HUDEP-2 (cell line): Measurements from ENCODE around the gene COG4.
"Not testable (repeated sequence)": the region's sequence is repeated elsewhere in the genome, so short reads cannot be mapped to it uniquely, and the experiment has no call there.

Source experiments
- DNase-seq, 76 experiments: peaks; one replicate each; lab custom pipeline; 2025; ENCODE audit not compliant: unreplicated experiment in 76 of 76; lab: John Stamatoyannopoulos, UW

COG4 gene

DNA sequence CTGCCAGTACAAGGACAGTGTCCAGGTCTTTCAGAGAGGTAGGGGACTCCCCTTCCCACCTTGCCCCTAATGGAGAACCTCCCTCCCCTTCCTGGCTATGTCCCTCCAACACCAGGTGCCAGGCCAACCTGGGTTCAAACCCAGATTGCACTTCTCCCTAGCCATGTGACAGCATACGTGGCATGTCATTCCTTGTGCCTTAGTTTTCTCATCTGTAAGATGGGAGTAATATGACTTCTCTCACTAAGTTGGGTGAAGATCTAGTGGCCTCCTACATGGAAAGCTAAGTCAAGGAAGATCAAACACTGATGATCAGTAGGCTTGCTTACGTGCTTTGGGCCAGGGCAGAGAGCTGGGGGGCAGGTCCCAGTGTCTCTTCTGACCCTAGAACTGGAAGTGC lies 60.1 kb downstream of the COG4 start:
- DNase-seq, result no peak

DNA sequence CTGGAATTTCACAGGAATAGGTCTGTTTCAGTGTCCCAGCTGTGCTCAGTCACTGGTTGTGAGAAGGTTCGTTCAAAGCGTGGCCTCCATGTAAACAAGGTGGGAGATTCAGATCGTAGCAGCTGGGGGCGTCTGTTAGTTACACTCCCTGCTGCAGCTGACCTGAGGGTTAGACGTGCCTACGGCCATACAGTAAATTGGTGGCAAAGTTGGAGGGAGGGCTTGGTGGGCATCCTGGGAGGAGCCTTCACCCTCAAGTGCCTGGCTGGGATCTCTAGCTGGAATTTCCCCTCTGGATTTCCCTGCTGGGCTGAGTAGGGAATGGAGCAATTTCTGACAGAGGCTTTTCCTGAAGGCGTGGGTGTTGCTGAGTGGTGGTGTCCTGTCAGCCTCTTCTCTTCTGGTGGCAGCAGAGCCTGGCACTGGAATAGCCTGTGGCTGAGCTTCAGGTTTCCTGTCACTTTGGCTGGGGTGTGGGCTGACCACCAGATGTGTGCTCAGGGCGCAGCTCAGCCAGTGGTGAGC lies 62.6 kb downstream of the COG4 start:
- DNase-seq, result no peak

GRCh38 chr16:70457446-70458166 lies 65.7 kb downstream of the COG4 start:
- no peak for DNase-seq

DNA sequence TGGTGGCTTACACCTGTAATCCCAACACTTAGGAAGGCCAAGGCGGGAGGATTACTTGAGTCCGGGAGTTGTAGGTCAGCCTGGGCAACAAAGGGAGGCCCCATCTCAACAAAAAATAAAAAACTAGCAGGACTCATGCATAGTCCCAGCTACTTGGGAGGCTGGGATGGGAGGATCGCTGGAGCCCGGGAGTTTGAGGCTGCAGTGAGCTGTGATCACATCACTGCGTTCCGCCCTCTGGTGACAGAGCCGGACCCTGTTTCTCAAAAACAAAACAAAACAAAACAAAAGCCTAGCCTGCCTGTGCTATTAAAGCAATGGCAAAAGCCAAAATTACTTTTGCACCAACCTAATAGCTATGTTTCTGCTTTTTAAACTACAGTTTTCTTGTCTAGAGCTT lies 67.4 kb downstream of the COG4 start:
- peak in 7 of 76 experiments; percentile 6 to 21 (median 12) for DNase-seq

DNA sequence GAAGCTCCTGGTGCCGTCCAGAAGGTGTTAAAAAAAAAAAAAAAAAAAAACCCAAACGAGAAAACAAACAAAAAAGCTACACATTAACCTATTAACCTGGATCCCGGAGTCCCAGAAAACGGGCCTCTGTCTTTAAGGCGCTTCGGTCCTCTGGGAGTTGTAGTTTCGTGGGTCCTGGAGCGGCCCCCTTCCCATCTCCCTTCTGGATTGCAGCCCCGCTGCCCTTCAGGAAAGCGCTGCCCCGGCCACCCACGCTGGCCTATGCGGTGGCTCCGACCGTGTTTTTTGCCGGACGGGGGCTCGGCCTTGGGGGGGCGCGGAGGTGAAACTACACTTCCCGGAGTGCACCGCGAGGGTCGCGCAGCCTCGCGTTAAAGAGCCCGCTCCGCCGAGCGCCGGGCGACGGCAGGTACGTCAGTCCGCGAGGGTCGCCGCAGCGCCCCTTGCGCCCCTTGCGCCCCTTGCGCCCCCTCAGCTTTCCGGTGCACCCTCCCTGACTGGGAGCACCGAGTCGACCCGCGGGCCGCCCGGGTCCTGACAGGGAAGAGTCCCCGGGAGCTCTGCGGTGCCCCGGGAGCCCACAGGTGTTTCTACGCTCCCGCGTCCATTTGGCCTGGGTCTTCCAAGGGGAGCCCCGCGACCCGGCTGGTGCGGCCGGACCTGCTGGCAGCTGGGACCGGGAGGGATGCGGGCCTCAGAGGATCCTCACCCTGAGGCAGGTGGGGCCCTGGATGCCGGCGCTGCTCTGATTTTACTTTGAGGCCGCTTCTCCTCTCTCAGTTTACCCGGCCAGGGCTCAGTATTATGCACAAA lies 68.9 kb downstream of the COG4 start, which contains the start of gene FCSK:
FCSK (plus strand) TSS at position 374 of the 813 bp plus-strand sequence. CDS start 8,596 bp downstream, outside the sequence.
- peak in 39 of 76 experiments; percentile 17 to 72 (median 44) for DNase-seq

DNA sequence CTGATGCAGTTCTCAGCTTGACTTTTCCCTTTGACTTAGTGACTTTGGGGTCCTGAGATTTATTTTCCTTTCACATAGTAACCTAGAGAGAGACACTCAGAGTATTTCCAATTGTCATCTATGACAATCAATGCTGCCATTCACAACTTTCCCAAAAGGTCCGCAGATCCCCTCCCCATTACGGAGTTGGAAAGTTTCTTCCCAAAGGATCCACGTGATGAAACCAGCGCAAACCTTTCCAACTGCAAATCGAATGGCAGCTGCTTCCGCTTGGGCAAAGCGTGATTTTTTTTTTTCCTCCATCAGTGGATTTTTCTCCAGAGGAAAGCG lies 69.5 kb downstream of the COG4 start:
- DNase-seq, result no peak

DNA sequence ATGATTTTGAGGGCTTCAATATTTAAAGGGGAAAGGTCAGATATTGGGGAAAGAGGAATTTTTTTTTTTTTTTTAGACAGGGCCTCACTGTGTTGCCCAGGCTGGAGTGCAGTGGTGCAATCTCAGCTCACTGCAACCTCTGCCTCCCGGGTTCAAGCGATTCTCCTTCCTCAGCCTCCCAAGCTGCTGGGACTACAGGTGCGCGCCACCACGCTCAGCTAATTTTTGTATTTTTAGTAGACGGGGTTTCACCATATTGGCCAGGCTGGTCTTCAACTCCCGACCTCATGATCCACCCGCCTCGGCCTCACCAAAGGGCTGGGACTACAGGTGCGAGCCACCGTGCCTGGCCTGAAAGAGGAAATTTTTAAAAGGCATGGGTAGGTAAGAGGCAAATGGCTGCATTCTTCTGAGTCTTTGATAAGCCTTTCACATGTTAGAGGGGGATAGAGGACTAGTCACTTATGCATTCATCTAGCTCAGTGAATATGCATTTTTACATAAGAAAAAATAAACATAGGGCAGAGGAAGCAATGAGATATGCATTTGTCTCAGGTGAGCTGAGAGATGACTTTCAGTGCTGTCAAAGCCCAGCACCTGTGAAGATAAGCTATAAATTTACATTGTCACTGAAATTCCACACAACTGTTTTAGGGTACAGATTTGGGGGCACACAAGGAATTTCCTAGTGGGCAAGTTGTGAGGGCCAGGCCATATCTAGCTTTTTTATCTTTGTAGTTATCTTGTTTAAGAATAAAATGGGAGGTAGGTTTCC lies 70.0 kb downstream of the COG4 start:
- no peak for DNase-seq

DNA sequence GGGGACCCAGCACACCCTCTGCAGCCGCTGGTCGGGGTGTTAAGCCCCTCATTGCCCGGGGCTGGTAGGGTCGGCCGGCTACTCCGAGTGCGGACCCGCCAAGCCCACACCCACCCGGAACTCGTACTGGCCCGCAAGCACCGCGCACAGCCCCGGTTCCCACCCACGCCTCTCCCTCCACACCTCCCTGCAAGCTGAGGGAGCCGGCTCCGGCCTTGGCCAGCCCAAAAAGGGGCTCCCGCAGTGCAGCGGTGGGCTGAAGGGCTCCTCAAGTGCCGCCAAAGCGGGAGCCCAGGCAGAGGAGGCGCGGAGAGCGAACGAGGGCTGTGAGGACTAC lies 72.4 kb downstream of the COG4 start:
- not testable (repeated sequence) for DNase-seq

GRCh38 chr16:70450142-70451003 lies 73.0 kb downstream of the COG4 start:
- DNase-seq, result not testable (repeated sequence)

- DNase-seq, result no peak
These were observed 75.3 kb downstream of the COG4 start for GRCh38 chr16:70448075-70448474.

GRCh38 chr16:70444249-70445063 lies 78.9 kb downstream of the COG4 start:
- DNase-seq, result no peak

DNA sequence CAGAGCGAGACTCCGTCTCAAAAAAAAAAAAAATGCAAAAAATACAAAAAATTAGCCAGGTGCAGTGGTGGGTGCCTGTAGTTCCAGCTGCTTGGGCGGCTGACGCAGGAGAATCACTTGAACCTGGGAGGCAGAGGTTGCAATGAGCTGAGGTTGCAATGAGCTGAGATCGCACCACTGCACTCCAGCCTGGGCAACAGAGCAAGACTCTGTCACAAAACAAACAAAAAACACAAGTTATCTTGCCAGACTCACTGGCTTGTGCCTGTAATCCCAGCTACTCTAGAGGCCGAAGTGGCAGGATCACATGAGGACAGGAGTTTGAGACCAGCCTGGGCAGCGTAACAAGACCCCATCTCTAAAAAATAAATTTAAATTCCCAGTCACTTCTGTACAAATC lies 81.0 kb downstream of the COG4 start:
- no peak for DNase-seq

DNA sequence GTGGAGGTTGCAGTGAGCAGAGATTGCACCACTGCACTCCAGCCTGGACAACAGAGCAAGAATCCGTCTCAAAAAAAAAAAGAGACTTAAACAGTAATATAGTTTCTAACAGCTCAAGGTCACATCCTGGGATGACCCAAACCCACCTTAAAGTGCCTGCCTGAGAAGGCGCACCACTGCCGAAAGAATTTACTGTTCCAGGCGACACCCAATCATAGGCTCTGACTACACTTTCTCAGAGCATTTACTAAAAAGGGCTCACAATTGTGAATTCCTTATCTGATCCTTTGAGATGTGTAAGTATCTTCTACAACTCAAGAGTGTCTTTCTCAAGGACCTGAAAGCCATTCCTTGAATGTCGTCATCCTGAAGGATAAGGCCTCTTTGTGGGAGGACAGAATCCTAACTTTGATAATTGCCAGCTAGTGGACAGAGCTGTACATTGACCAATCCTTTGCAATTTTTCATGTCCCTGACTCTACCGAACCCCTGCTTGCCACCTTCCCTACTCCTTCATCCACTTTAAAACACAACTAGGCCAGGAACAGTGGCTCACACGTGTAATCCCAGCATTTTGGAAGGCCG lies 81.9 kb downstream of the COG4 start:
- DNase-seq, result no peak

- DNase-seq, result no peak
These were observed 83.2 kb downstream of the COG4 start for GRCh38 chr16:70440009-70440692.

- peak in 74 of 76 experiments; percentile 49 to 94 (median 87) for DNase-seq
These were observed 84.1 kb downstream of the COG4 start, which contains the start of gene ST3GAL2 for GRCh38 chr16:70438969-70439862. ST3GAL2 (minus strand) TSS chr16:70439100; CDS start chr16:70398530, 40,570 bp downstream.

DNA sequence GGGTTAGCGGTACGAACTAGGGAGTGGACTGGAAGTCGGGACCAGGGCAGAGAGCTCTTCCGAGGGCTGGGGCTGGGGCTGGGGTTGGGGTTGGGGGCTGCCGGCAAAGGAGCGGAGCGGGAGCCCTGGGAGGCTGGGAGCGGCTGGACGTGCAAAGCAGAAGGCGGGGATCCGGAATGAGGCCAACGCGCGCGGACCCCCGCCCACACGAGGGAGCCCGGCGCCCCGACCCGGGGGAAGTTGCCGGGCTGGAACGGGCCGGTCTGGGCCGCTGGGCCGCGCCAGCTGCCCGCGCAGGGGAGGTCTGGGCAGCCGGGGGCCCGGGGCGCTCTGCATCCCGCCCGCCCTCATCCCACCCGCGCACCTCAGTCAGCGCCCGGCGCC lies 84.8 kb downstream of the COG4 start:
- peak in 2 of 76 experiments; percentile 42 to 49 for DNase-seq
